GM12892 (cell line): ENCODE measurements around the gene MAN1B1.
"Not testable (repeated sequence)": the region's sequence is repeated elsewhere in the genome, so short reads cannot be mapped to it uniquely, and the experiment has no call there.

Experiments
- DNase-seq: peaks from one replicate; pipeline ENCODE4 v3.0.0; 2011; ENCODE audit not compliant: insufficient read length
- FAIRE-seq: peaks from 2 replicates; lab custom pipeline; 2011; peaks lifted over from hg19 to GRCh38; lab: Jason Lieb, UNC
- POLR2A ChIP-seq: IDR thresholded peaks from 2 replicates; pipeline ENCODE4 v1.6.1; 2011; ENCODE audit warnings: low read depth, low read length, control low read depth
- POLR2AphosphoS5 ChIP-seq: IDR thresholded peaks from 2 replicates; pipeline ENCODE4 v1.6.1; 2011; ENCODE audit warnings: low read depth, low read length, control low read depth
- TAF1 ChIP-seq: IDR thresholded peaks from 2 replicates; pipeline ENCODE4 v1.6.1; 2011; ENCODE audit warnings: low read depth, mild to moderate bottlenecking, control low read depth, low read length, borderline replicate concordance

Gene MAN1B1

GRCh38 chr9:137127301-137128157, 40.7 kb downstream of the MAN1B1 start:
- DNase-seq (no peak), FAIRE-seq (peak; percentile 33)
- TF ChIP-seq POLR2A (no peak), TAF1 (no peak)

GRCh38 chr9:137128158-137128861, 41.5 kb downstream of the MAN1B1 start:
- FAIRE-seq (no peak), DNase-seq (peak; percentile 16)
- TF ChIP-seq POLR2AphosphoS5, result no peak
- TF ChIP-seq TAF1, result no peak
- no peak for TF ChIP-seq POLR2A

GRCh38 chr9:137128862-137129455, 42.2 kb downstream of the MAN1B1 start:
- FAIRE-seq (peak; percentile 33), DNase-seq (no peak)
- no peak for TF ChIP-seq TAF1
- no peak for TF ChIP-seq POLR2AphosphoS5
- TF ChIP-seq POLR2A, result no peak

GRCh38 chr9:137129456-137130175, 42.8 kb downstream of the MAN1B1 start:
- peak; percentile 66 for TF ChIP-seq POLR2A
- peak; percentile 79 for TF ChIP-seq POLR2AphosphoS5
- TF ChIP-seq TAF1, result peak; percentile 91; the same call in 1 of the 2 replicates
- peak; percentile 98 for FAIRE-seq
- peak; percentile 93 for DNase-seq

GRCh38 chr9:137130176-137130755, 43.5 kb downstream of the MAN1B1 start:
- FAIRE-seq (no peak), DNase-seq (no peak)
- TF ChIP-seq TAF1, result no peak

- FAIRE-seq, result no peak
- TF ChIP-seq POLR2AphosphoS5, result no peak
- no peak for TF ChIP-seq TAF1
- TF ChIP-seq POLR2A, result no peak
- no peak for DNase-seq
Measured at GRCh38 chr9:137134191-137134590, 47.4 kb downstream of the MAN1B1 start.

GRCh38 chr9:137135154-137135553, 48.4 kb downstream of the MAN1B1 start:
- not testable (repeated sequence) for FAIRE-seq, DNase-seq

GRCh38 chr9:137136261-137136880, 49.6 kb downstream of the MAN1B1 start:
- TF ChIP-seq TAF1 (no peak), POLR2AphosphoS5 (no peak), POLR2A (no peak)
- FAIRE-seq, result no peak
- peak; percentile 44 for DNase-seq

- DNase-seq (peak; percentile 34), FAIRE-seq (no peak)
- TF ChIP-seq POLR2AphosphoS5, result no peak
- TF ChIP-seq TAF1, result no peak
- TF ChIP-seq POLR2A, result no peak
Measured at GRCh38 chr9:137136881-137137607, 50.3 kb downstream of the MAN1B1 start.

GRCh38 chr9:137138058-137138721, 51.4 kb downstream of the MAN1B1 start:
- DNase-seq (peak; percentile 40), FAIRE-seq (no peak)
- TF ChIP-seq POLR2A, result no peak
- TF ChIP-seq TAF1, result no peak
- TF ChIP-seq POLR2AphosphoS5, result no peak
